Osteoblast (primary cell): ENCODE results near the gene DEGS1. TPM values are rescaled to one million over a fixed set of nuclear protein-coding genes. Genes with fewer than 3 reads are reported as not detected.

Experiments
- DNase-seq: peaks from one replicate; pipeline ENCODE4 v3.0.0; 2011; ENCODE audit warnings: low spot score, mixed read lengths; ENCODE audit not compliant: insufficient read length; ENCODE audit errors: missing footprints
- H2AFZ ChIP-seq: 2 replicates; pipeline ENCODE4 v1.6.0; 2011; ENCODE audit warnings: mild to moderate bottlenecking, low read length
- H3K27ac ChIP-seq: 2 replicates; pipeline ENCODE4 v1.5.1; 2011; ENCODE audit warnings: mild to moderate bottlenecking, low read depth, low read length, moderate library complexity
- H3K27me3 ChIP-seq: 2 replicates; pipeline ENCODE4 v1.6.0; 2012; ENCODE audit warnings: mild to moderate bottlenecking, control low read depth, inconsistent platforms, low read length, moderate library complexity; ENCODE audit not compliant: insufficient read depth
- H3K36me3 ChIP-seq: 2 replicates; pipeline ENCODE4 v1.5.1; 2011; ENCODE audit warnings: mild to moderate bottlenecking, low read length, control low read depth, moderate library complexity; ENCODE audit not compliant: insufficient read depth
- H3K4me1 ChIP-seq: 2 replicates; pipeline ENCODE4 v1.5.1; 2011; ENCODE audit warnings: mild to moderate bottlenecking, low read length, control low read depth, moderate library complexity; ENCODE audit not compliant: insufficient read depth
- H3K4me2 ChIP-seq: 2 replicates; pipeline ENCODE4 v1.6.0; 2011; ENCODE audit warnings: mild to moderate bottlenecking, low read length; ENCODE audit not compliant: insufficient read depth
- H3K4me3 ChIP-seq: fragments of 200-600 bp; sonication (generic); 3 replicates; pipeline ENCODE4 v1.5.1; 2012; ENCODE audit warnings: mild to moderate bottlenecking, low read length, inconsistent platforms; ENCODE audit not compliant: insufficient read depth
- H3K79me2 ChIP-seq: 2 replicates; pipeline ENCODE4 v1.6.0; 2012; ENCODE audit warnings: mild to moderate bottlenecking, low read length, control low read depth, inconsistent platforms; ENCODE audit not compliant: insufficient read depth
- H3K9me3 ChIP-seq: 2 replicates; pipeline ENCODE4 v1.5.1; 2011; ENCODE audit warnings: low read depth, low read length, control low read depth
- H4K20me1 ChIP-seq: 2 replicates; pipeline ENCODE4 v1.6.0; 2012; ENCODE audit warnings: mild to moderate bottlenecking, low read length, control low read depth; ENCODE audit not compliant: insufficient read depth
- total RNA-seq: library from RNA; depleted of rRNA; stranded (reverse); fragments of >200 nt; gene quantifications from 2 replicates; pipeline ENCODE4 v1.2.3, GENCODE V29; 2012
- TF ChIP-seq, protein P1 (sequence below): IDR thresholded peaks from 2 replicates; pipeline ENCODE4 v1.5.1; 2011; ENCODE audit warnings: mild to moderate bottlenecking, low read depth, low read length, moderate library complexity; ENCODE audit errors: extremely low read depth

The DEGS1 gene
- total RNA-seq, 1 donor = 85.0 TPM

DNA sequence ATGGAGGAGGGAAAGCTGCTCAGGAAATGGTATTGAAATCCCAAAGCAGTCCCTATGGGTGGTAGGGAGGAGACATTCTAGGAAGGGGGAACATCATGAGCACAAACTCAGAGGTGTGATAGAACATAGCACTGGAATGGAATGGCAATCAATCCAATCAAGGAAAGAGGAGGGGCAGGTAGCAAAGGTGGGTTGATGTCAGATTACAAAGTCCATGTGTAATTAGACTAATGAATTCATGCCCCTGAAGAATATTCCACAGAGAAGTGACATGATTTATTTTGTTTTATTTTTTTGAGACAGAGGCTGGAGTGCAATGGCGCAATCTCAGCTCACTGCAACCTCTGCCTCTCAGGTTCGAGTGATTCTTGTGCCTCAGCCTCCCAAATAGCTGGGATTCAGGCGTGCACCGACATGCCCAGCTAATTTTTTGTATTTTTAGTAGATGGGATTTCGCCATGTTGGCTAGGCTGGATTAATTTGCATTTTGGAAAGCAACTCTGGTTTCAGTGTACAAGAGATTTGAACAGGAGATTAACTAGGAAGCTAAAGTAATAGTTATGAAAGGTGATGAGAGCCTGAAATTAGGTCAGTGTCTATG is 36.1 kb downstream of the DEGS1 start:
- peaks cover 4% of the 10 kb centered on the region for H3K27me3 ChIP-seq
- no peak for DNase-seq
- H3K36me3 ChIP-seq = no peaks in the 10 kb centered on the region
- H3K79me2 ChIP-seq = no peaks in the 10 kb centered on the region
- no peak overlapping the region for H3K27ac ChIP-seq
- H4K20me1 ChIP-seq = no peaks in the 10 kb centered on the region
- H3K4me3 ChIP-seq = no peak overlapping the region
- no peak overlapping the region for H3K4me2 ChIP-seq
- no peaks in the 10 kb centered on the region for H3K9me3 ChIP-seq
- TF ChIP-seq, protein P1, sequence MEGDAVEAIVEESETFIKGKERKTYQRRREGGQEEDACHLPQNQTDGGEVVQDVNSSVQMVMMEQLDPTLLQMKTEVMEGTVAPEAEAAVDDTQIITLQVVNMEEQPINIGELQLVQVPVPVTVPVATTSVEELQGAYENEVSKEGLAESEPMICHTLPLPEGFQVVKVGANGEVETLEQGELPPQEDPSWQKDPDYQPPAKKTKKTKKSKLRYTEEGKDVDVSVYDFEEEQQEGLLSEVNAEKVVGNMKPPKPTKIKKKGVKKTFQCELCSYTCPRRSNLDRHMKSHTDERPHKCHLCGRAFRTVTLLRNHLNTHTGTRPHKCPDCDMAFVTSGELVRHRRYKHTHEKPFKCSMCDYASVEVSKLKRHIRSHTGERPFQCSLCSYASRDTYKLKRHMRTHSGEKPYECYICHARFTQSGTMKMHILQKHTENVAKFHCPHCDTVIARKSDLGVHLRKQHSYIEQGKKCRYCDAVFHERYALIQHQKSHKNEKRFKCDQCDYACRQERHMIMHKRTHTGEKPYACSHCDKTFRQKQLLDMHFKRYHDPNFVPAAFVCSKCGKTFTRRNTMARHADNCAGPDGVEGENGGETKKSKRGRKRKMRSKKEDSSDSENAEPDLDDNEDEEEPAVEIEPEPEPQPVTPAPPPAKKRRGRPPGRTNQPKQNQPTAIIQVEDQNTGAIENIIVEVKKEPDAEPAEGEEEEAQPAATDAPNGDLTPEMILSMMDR = no peak
- peaks cover 2% of the 10 kb centered on the region for H3K4me1 ChIP-seq
- H2AFZ ChIP-seq = no peak overlapping the region

DNA sequence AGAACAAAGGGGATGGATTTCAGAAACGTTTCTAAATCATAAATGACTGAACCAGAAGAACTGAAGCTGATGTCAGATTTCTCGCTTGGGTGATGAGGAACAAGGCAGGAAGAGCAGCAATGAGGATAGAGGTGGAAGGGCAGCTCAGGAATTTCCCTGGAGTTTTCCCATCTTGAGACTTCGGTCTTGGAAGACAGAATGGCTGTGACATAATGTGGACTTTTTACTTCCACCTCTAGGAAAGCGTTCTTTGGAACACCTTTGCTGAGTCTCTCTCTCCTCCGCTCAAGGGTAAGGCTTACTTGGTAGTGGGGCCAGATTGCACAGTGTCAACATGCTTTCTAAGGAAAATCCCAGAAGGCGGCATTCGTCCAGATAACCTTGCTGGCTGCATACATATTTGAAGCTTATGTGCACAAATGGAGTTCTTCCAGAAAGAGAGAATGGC is 36.6 kb downstream of the DEGS1 start:
- no peak overlapping the region for H3K4me2 ChIP-seq
- TF ChIP-seq, protein P1 = no peak
- peaks cover 5% of the 10 kb centered on the region for H3K4me1 ChIP-seq
- H3K27ac ChIP-seq = no peak overlapping the region
- DNase-seq = peak; percentile 23
- H3K27me3 ChIP-seq = peaks cover 4% of the 10 kb centered on the region
- no peaks in the 10 kb centered on the region for H3K79me2 ChIP-seq
- H3K9me3 ChIP-seq = no peaks in the 10 kb centered on the region
- no peak overlapping the region for H3K4me3 ChIP-seq
- no peaks in the 10 kb centered on the region for H3K36me3 ChIP-seq
- H4K20me1 ChIP-seq = no peaks in the 10 kb centered on the region
- H2AFZ ChIP-seq = no peak overlapping the region

DNA sequence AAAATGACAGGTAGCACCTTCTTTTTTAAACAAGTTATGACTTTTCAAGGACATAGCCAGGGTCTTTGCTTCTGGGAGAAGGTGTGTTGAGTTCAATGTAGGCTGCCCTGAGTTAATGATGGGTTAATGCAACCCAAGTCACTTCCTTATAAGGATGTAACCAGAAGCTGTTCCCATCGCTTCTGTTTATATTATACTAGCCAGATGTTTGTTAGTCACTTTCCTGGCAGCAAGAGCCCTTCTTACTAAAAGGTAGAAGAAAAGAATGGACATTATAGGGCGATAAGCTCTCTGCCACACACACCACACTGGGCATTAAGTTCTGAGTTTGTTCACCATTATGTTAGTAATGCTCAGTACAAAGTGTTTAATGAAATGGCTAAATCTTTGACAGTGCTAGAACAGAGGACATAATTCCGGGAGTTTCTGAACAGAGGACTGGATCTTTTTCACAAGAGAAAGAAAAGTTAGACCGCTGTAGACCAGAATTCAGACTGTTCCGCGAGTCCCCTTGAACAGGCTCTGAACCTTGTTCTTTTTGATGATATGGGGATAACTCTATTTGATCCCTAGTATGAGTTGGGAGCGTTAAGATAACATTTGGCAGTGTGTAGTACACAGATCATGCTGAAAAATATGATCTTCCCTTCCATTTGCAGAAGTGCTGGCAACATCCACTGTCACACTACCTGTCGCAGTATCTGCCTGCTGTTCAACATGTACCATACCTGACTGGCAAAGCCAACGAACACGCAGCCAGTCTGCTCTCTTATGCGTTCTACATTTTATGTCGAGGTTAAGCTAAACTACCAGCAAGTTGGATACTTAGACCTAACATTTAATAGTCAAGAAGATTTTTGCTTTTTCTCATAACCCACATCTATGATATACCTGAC is 41.0 kb downstream of the DEGS1 start:
- H3K79me2 ChIP-seq = no peaks in the 10 kb centered on the region
- H3K36me3 ChIP-seq = peaks cover 10% of the 10 kb centered on the region
- no peaks in the 10 kb centered on the region for H4K20me1 ChIP-seq
- no peaks in the 10 kb centered on the region for H3K9me3 ChIP-seq
- no peak overlapping the region for H3K4me3 ChIP-seq
- no peak overlapping the region for H2AFZ ChIP-seq
- TF ChIP-seq, protein P1 = no peak
- peaks cover 4% of the 10 kb centered on the region for H3K27me3 ChIP-seq
- no peak overlapping the region for H3K4me2 ChIP-seq
- H3K27ac ChIP-seq = no peak overlapping the region
- peaks cover 5% of the 10 kb centered on the region for H3K4me1 ChIP-seq
- DNase-seq = peak; percentile 82
